H1 (cell line): ENCODE data around the gene FNDC1. TPM values are rescaled to one million over a fixed set of nuclear protein-coding genes. Genes with fewer than 3 reads are reported as not detected.

Experiments used
- ATF3 ChIP-seq: IDR thresholded peaks from 2 replicates; pipeline ENCODE4 v1.6.1; 2011; ENCODE audit warnings: low read depth, mild to moderate bottlenecking, low read length; ENCODE audit not compliant: insufficient read depth
- BACH1 ChIP-seq: IDR thresholded peaks from 2 replicates; pipeline ENCODE4 v1.6.1; 2012; ENCODE audit warnings: low read length, improper control_type of control experiment
- CBX8 ChIP-seq: fragments of 300-800, 300-1000 bp; sonication (generic); IDR thresholded peaks from 2 replicates; pipeline ENCODE4 v1.7.1; 2016; ENCODE audit warnings: low read depth, low read length, borderline replicate concordance
- HDAC6 ChIP-seq: IDR thresholded peaks from one replicate; pipeline ENCODE4 v1.7.1; 2012; ENCODE audit warnings: low read depth, mild to moderate bottlenecking, inconsistent platforms, low read length, moderate library complexity
- KDM5A ChIP-seq: fragments of 200-600 bp; IDR thresholded peaks from 2 replicates; pipeline ENCODE4 v1.7.1; 2012; ENCODE audit warnings: mild to moderate bottlenecking, low read length, inconsistent platforms, mixed read lengths
- MAX ChIP-seq: IDR thresholded peaks from 2 replicates; pipeline ENCODE4 v1.6.1; 2012; ENCODE audit warnings: inconsistent platforms
- SP2 ChIP-seq: IDR thresholded peaks from 2 replicates; pipeline ENCODE4 v1.6.1; 2012; ENCODE audit warnings: mild to moderate bottlenecking, low read length, inconsistent platforms
- polyA plus RNA-seq, 7 experiments: library from polyadenylated mRNA; depleted of rRNA in 3 of 7; stranded (reverse) in 5 of 7; unstranded in 2 of 7; fragments of >200 nt in 5 of 7; fragments of 200-250 nt in 2 of 7; gene quantifications; 1 replicate in 5 of 7; 2 replicates in 1 of 7; 4 replicates in 1 of 7; pipeline versions ENCODE4 v1.2.1 to v1.2.3, GENCODE V29; 2011 to 2013; ENCODE audit warnings: missing spikeins in 2 of 7, mixed read lengths in 2 of 7
- total RNA-seq: library from RNA; stranded (reverse); fragmentation: NEBNext Ultra II Directional; extraction: Animal tissue kit (Norgen Biotek cat#: 25700); gene quantifications from 2 replicates; pipeline ENCODE4 v1.2.1, GENCODE V29; 2021

The FNDC1 gene
- total and polyA plus RNA-seq, 2 of the 8 experiments (the other 6 are each of a cell fraction or from before 2014, with no cell fraction given) = 0.06 to 0.30 TPM

GRCh38 chr6:159213405-159213804 is 44.2 kb downstream of the FNDC1 start (continued):
- no peak for TF ChIP-seq CBX8
- TF ChIP-seq BACH1 = no peak
- no peak for TF ChIP-seq MAX
- no peak for TF ChIP-seq SP2
- no peak for TF ChIP-seq HDAC6
- no peak for TF ChIP-seq KDM5A
- no peak for TF ChIP-seq ATF3
